Loucy (cell line): ENCODE results near the gene SHROOM3.
A peak's percentile ranks its signal among the peaks of the same experiment; 100 is the strongest.
"Not testable (repeated sequence)": the region's sequence is repeated elsewhere in the genome, so short reads cannot be mapped to it uniquely, and the experiment has no call there.

Experiments used
- H2AFZ ChIP-seq: fragments of 200-600 bp; sonication (generic); 2 replicates; pipeline ENCODE4 v1.6.0; 2016; ENCODE audit warnings: antibody characterized with exemption, mild to moderate bottlenecking, low read length, moderate library complexity
- H3F3A ChIP-seq: fragments of 200-600 bp; 2 replicates; pipeline ENCODE4 v1.6.0; 2016; ENCODE audit warnings: antibody characterized with exemption, low read depth, mild to moderate bottlenecking
- H3K27me3 ChIP-seq: fragments of 200-600 bp; sonication (generic); 2 replicates; pipeline ENCODE4 v1.6.1; 2014; ENCODE audit warnings: low read length, mild to moderate bottlenecking; ENCODE audit not compliant: insufficient read depth, poor library complexity, severe bottlenecking
- H3K36me3 ChIP-seq: fragments of 200-600 bp; sonication (generic); 2 replicates; pipeline ENCODE4 v1.6.1; 2016; ENCODE audit warnings: low read length; ENCODE audit not compliant: insufficient read depth
- H3K4me1 ChIP-seq: fragments of 200-600 bp; sonication (generic); 2 replicates; pipeline ENCODE4 v1.5.1; 2014; ENCODE audit warnings: low read length, mild to moderate bottlenecking; ENCODE audit not compliant: insufficient read depth, poor library complexity, severe bottlenecking
- H3K4me2 ChIP-seq: fragments of 200-600 bp; sonication (generic); 2 replicates; pipeline ENCODE4 v1.6.0; 2014; ENCODE audit warnings: antibody characterized with exemption, low read length, low read depth, mild to moderate bottlenecking; ENCODE audit not compliant: poor library complexity, severe bottlenecking
- H3K4me3 ChIP-seq: fragments of 200-600 bp; sonication (generic); 2 replicates; pipeline ENCODE4 v1.5.1; 2014; ENCODE audit warnings: low read length, mild to moderate bottlenecking, mixed read lengths; ENCODE audit not compliant: poor library complexity, severe bottlenecking
- H3K79me2 ChIP-seq: fragments of 200-600 bp; sonication (generic); 2 replicates; pipeline ENCODE4 v1.6.1; 2014; ENCODE audit warnings: low read length; ENCODE audit not compliant: insufficient read depth
- H3K9ac ChIP-seq: fragments of 200-600 bp; sonication (generic); 2 replicates; pipeline ENCODE4 v1.6.0; 2014; ENCODE audit warnings: mild to moderate bottlenecking, low read depth, low read length, moderate library complexity; ENCODE audit not compliant: poor library complexity, severe bottlenecking
- H3K9me2 ChIP-seq: fragments of 200-600 bp; sonication (generic); replicated peaks from 2 replicates; pipeline ENCODE4 v1.6.1; 2016; ENCODE audit warnings: low read depth, low read length, mixed read lengths
- H3K9me3 ChIP-seq: fragments of 200-600 bp; sonication (generic); 2 replicates; pipeline ENCODE4 v1.6.1; 2014; ENCODE audit warnings: mild to moderate bottlenecking, antibody characterized with exemption, low read length, low read depth; ENCODE audit not compliant: insufficient read depth
- H4K20me1 ChIP-seq: fragments of 200-600 bp; sonication (generic); 2 replicates; pipeline ENCODE4 v1.6.0; 2014; ENCODE audit warnings: antibody characterized with exemption, low read length, mild to moderate bottlenecking; ENCODE audit not compliant: insufficient read depth, poor library complexity, severe bottlenecking
- CTCF ChIP-seq: fragments of 200-600 bp; sonication (generic); conservative IDR thresholded peaks from 2 replicates; pipeline ENCODE4 v1.5.1; 2014; ENCODE audit warnings: mild to moderate bottlenecking, antibody characterized with exemption, low read length
- EZH2phosphoT487 ChIP-seq: fragments of 200-600 bp; IDR thresholded peaks from 2 replicates; pipeline ENCODE4 v1.6.1; 2018; ENCODE audit warnings: antibody characterized with exemption, mild to moderate bottlenecking, moderate library complexity, borderline replicate concordance

The SHROOM3 gene

DNA sequence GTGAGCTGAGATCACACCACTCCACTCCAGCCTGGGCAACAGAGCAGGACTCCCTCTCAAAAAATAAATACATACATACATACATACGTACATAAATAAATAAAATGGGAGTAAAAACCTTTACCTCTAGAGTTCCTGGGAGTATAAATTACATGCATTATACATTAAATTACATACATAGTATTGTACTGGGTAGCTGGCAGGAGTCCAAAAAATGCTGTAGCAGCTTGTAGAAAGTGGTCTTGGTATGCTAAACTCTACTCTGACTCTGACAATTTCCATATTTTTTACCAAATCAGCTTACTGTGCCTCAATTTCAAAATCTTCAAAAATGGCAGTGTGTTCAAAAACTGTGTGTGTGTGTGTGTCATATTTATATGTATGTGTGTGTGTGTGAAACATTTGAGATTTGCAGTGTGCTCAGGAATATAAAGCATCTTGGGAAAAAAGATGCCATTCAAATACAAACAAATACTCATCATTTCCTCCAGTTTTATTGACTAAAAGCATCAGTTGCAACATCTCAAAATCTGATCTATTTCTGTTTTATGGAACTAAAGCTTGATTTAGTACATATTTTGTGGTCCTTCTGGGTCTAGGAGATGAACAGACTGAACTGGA is 171.7 kb downstream of the SHROOM3 start:
- Histone ChIP-seq H2AFZ (peak overlapping the region; percentile 40; the same call in 1 of the 2 replicates), H3K9ac (peak overlapping the region; percentile 65), H3K4me3 (peak overlapping the region; percentile 48), H3K79me2 (no peaks in the 10 kb centered on the region), H3K9me2 (no peaks in the 10 kb centered on the region), H3K4me2 (peak overlapping the region; percentile 73), H4K20me1 (no peaks in the 10 kb centered on the region), H3K27me3 (no peaks in the 10 kb centered on the region), H3F3A (peaks cover 15% of the 10 kb centered on the region; the same call in 1 of the 2 replicates), H3K36me3 (no peaks in the 10 kb centered on the region), H3K9me3 (no peaks in the 10 kb centered on the region), H3K4me1 (peaks cover 63% of the 10 kb centered on the region)
- no peak for TF ChIP-seq EZH2phosphoT487

DNA sequence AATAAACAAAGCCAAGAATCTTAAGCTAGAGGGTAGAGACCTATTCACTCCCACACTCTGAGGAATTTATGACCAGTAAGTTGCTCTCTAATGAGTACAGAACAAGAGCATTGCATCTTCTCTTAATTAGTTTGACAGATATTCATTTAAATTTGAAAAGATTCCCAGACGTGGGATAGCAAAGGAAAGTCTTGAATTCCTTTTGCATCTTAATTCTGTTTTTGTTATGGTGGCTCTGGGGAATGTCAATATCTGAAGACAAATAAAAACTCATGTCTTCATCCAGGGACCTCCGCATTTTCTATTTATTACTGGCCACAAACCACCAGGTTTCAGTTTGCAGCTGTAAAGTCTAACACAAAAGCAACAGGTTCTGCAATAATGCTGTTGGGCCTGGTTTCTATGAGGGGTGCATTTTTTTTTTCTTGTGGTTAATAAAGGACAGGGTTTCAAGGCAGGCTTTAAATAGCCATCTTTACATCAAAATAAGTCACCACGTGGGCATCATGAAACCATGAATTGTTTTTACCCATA is 172.3 kb downstream of the SHROOM3 start:
- Histone ChIP-seq H3F3A (peaks cover 15% of the 10 kb centered on the region; the same call in 1 of the 2 replicates), H3K4me1 (peaks cover 57% of the 10 kb centered on the region), H3K27me3 (no peaks in the 10 kb centered on the region), H3K9me2 (no peaks in the 10 kb centered on the region), H3K4me2 (peak overlapping the region; percentile 73), H3K79me2 (no peaks in the 10 kb centered on the region), H3K9ac (peak overlapping the region; percentile 65), H2AFZ (peak overlapping the region; percentile 40; the same call in 1 of the 2 replicates), H3K9me3 (no peaks in the 10 kb centered on the region), H3K4me3 (peak overlapping the region; percentile 48), H4K20me1 (no peaks in the 10 kb centered on the region), H3K36me3 (no peaks in the 10 kb centered on the region)
- TF ChIP-seq EZH2phosphoT487 (no peak), CTCF (no peak)

GRCh38 chr4:76607846-76608245 is 172.8 kb downstream of the SHROOM3 start:
- Histone ChIP-seq H3K27me3 (no peaks in the 10 kb centered on the region), H3K9me2 (no peaks in the 10 kb centered on the region), H3K9ac (peak overlapping the region; percentile 53), H3F3A (peaks cover 15% of the 10 kb centered on the region; the same call in 1 of the 2 replicates), H3K36me3 (no peaks in the 10 kb centered on the region), H3K79me2 (no peaks in the 10 kb centered on the region), H3K9me3 (no peaks in the 10 kb centered on the region), H3K4me1 (peaks cover 57% of the 10 kb centered on the region), H2AFZ (peak overlapping the region; percentile 15; the same call in 1 of the 2 replicates), H4K20me1 (no peaks in the 10 kb centered on the region), H3K4me2 (peak overlapping the region; percentile 73), H3K4me3 (peak overlapping the region; percentile 12)
- TF ChIP-seq CTCF = no peak
- no peak for TF ChIP-seq EZH2phosphoT487

- H3F3A ChIP-seq = peaks cover 15% of the 10 kb centered on the region; the same call in 1 of the 2 replicates
- H3K9me3 ChIP-seq, H2AFZ ChIP-seq, H3K36me3 ChIP-seq, H4K20me1 ChIP-seq, H3K27me3 ChIP-seq, H3K9me2 ChIP-seq, H3K79me2 ChIP-seq, H3K4me2 ChIP-seq, H3K4me3 ChIP-seq: not testable (repeated sequence)
- H3K4me1 ChIP-seq = peaks cover 57% of the 10 kb centered on the region
- H3K9ac ChIP-seq = peak overlapping the region; percentile 53
These were observed 173.5 kb downstream of the SHROOM3 start for GRCh38 chr4:76608549-76608948.
